Ishikawa (cell line): ENCODE results near the gene ADK.

Source experiments
- CEBPB ChIP-seq: IDR thresholded peaks from 2 replicates; pipeline ENCODE4 v1.6.1; 2012
- CREB1 ChIP-seq: IDR thresholded peaks from 2 replicates; pipeline ENCODE4 v1.6.1; 2012; ENCODE audit warnings: low read depth
- EGR1 ChIP-seq: IDR thresholded peaks from 2 replicates; pipeline ENCODE4 v1.6.1; 2012
- EP300 ChIP-seq: IDR thresholded peaks from 2 replicates; pipeline ENCODE4 v1.6.1; 2012; ENCODE audit warnings: borderline replicate concordance
- FOXM1 ChIP-seq: IDR thresholded peaks from 2 replicates; pipeline ENCODE4 v1.6.1; 2012; ENCODE audit warnings: low read depth, borderline replicate concordance
- MAX ChIP-seq: IDR thresholded peaks from 2 replicates; pipeline ENCODE4 v1.6.1; 2012
- NFIC ChIP-seq: IDR thresholded peaks from 2 replicates; pipeline ENCODE4 v1.6.1; 2012
- RAD21 ChIP-seq: IDR thresholded peaks from 2 replicates; pipeline ENCODE4 v1.6.1; 2012; ENCODE audit warnings: low read depth
- REST ChIP-seq: IDR thresholded peaks from 2 replicates; pipeline ENCODE4 v1.6.1; 2012; ENCODE audit warnings: low read depth, mild to moderate bottlenecking
- TCF12 ChIP-seq: IDR thresholded peaks from 2 replicates; pipeline ENCODE4 v1.6.1; 2012; ENCODE audit warnings: low read depth
- TEAD4 ChIP-seq: IDR thresholded peaks from 2 replicates; pipeline ENCODE4 v1.6.1; 2012
- YY1 ChIP-seq: IDR thresholded peaks from 2 replicates; pipeline ENCODE4 v1.6.1; 2012; ENCODE audit warnings: low read depth
- ZBTB7A ChIP-seq: IDR thresholded peaks from 2 replicates; pipeline ENCODE4 v1.6.1; 2012; ENCODE audit warnings: low read depth

GRCh38 chr10:74194545-74194944 lies 43.5 kb downstream of the ADK start:
- TF ChIP-seq EGR1 (no peak), EP300 (no peak), REST (no peak), RAD21 (no peak), FOXM1 (no peak), ZBTB7A (no peak), MAX (no peak), CREB1 (no peak), YY1 (no peak), TCF12 (no peak), CEBPB (no peak), TEAD4 (no peak), NFIC (no peak)
